HFF-Myc (cell line): ENCODE measurements around the gene MRPS25.

Experiments used
- DNase-seq: peaks from one replicate; pipeline ENCODE4 v3.0.0-alpha.2; 2011; ENCODE audit warnings: low read depth; ENCODE audit errors: extremely low read depth
- H3K4me3 ChIP-seq: replicated peaks from 2 replicates; pipeline ENCODE4 v1.5.1; 2011; ENCODE audit warnings: low read depth, mild to moderate bottlenecking, control low read depth, low read length
- CTCF ChIP-seq: IDR thresholded peaks from 2 replicates; pipeline ENCODE4 v1.5.1; 2012; ENCODE audit warnings: mild to moderate bottlenecking, low read depth, low read length, control low read depth; ENCODE audit errors: missing control alignments

Gene MRPS25

GRCh38 chr3:15055019-15055557 lies 10.0 kb downstream of the MRPS25 start:
- H3K4me3 ChIP-seq: no peak overlapping the region
- no peak for DNase-seq
- TF ChIP-seq CTCF: no peak

- H3K4me3 ChIP-seq: no peak overlapping the region
- TF ChIP-seq CTCF: no peak
- no peak for DNase-seq
Observed at GRCh38 chr3:15053541-15053940, 11.6 kb downstream of the MRPS25 start.

- TF ChIP-seq CTCF: no peak
- H3K4me3 ChIP-seq: no peak overlapping the region
- DNase-seq: no peak
Observed at GRCh38 chr3:15052335-15053242, 12.5 kb downstream of the MRPS25 start.

GRCh38 chr3:15051531-15051930 lies 13.6 kb downstream of the MRPS25 start:
- no peak for DNase-seq
- no peak overlapping the region for H3K4me3 ChIP-seq
- TF ChIP-seq CTCF: peak; percentile 75

- DNase-seq: no peak
- no peak for TF ChIP-seq CTCF
- H3K4me3 ChIP-seq: no peak overlapping the region
Observed at GRCh38 chr3:15050405-15051092, 14.6 kb downstream of the MRPS25 start.

GRCh38 chr3:15049584-15049983 lies 15.5 kb downstream of the MRPS25 start:
- no peak for TF ChIP-seq CTCF
- no peak overlapping the region for H3K4me3 ChIP-seq
- no peak for DNase-seq
